Dermis microvascular lymphatic vessel endothelial cell (primary cell): ENCODE data around the gene SEPHS2. TPM values are rescaled to one million over a fixed set of nuclear protein-coding genes. Genes with fewer than 3 reads are reported as not detected.
A peak's percentile ranks its signal among the peaks of the same experiment; 100 is the strongest.
"Not testable (repeated sequence)": the region's sequence is repeated elsewhere in the genome, so short reads cannot be mapped to it uniquely, and the experiment has no call there.

ENCODE experiments used
- DNase-seq, 2 donors: peaks; one replicate each; pipeline versions ENCODE4 v3.0.0 to v3.0.0-alpha.2; 2010; ENCODE audit warnings: low read depth in 2 of 2
- total RNA-seq: library from RNA; depleted of rRNA; stranded (reverse); fragments of >200 nt; gene quantifications from 2 replicates; pipeline ENCODE4 v1.2.1, GENCODE V29; 2014

Gene SEPHS2
- total RNA-seq, result 13.6 and 24.9 TPM in 2 replicates

DNA sequence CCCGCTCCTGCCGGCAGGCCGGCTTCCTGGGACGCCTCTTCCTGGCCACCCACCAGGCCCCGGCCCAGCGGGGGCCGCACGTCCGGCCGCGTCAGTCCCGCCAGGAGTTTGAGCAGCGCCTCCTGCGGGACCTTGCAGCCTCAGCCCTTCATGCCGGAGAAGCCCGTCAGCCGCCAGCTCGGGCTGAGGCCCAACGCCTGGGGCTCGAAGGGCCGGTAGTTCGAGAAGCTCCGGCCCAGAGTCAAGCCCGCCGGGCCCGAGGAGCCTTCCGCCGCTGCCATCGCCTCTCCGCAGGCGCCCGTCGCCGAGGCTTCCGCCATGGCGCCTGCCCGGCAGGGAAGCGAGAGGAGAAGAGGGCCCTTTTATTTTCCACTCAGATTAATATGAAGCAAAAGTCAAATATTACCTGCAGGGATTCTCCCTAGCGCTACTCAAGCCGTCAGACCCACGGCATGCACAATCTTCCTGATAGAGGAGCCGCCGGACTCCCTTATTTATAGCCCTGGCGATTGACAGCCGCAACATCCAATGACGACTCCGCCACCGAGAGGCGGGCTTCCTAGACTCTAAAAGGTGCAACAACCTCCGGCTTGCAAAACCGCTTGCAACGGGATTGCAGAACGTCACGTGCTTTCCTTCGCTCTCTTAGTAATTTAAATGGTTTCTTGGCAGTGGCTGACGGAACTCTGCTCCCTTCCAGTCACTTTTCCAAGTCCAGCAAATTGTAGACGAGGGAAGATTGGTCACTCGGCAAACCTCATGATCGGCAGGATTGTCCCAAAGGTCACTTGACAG lies at the start of gene SEPHS2:
Gene SEPHS2, minus strand, starts transcription at position 467 of the 795 bp plus-strand sequence. Its CDS starts 147 bp downstream, at position 320.
- peak; percentile 96 to 98 for DNase-seq

DNA sequence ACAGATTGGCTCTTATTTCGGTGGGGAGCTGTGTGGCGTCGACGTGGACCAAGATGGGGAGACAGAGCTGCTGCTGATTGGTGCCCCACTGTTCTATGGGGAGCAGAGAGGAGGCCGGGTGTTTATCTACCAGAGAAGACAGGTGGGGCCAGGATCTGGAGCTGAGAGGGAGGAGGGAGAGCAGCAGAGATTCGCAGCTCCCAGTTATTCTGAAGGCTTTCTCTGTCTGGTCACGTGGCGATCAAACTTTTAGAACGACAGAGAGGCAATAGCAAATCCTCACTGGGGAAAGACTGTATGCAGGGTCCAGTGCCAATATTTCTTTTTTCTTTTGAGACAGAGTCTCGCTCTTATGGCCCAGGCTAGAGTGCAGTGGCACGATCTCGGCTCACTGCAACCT lies 49.0 kb upstream of the SEPHS2 start:
- no peak for DNase-seq

DNA sequence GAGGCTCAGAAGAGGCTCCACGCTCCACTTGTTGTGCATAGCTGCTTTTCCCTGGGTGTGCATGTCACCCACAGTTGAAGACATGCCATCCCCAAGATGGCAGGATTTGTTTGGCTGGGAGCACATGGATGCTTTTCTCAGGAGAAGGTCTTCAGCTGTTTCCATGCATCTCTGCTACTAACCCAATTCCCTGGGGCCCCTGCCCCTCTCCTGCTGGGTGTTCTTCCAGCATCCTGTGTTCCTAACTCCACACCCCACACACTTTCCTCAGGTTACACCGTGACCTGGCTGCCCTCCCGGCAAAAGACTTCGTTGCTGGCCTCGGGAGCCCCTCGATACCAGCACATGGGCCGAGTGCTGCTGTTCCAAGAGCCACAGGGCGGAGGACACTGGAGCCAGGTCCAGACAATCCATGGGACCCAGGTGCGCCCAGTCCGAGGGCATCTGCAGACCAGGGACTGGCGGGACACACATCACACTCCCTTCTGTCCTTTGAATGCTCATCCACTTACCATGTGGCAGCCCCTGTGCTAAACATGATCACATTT lies 48.3 kb upstream of the SEPHS2 start:
- no peak for DNase-seq

- peak in 1 of 2 donors; percentile 84 for DNase-seq
These were observed 46.2 kb upstream of the SEPHS2 start for GRCh38 chr16:30491744-30492308.

DNA sequence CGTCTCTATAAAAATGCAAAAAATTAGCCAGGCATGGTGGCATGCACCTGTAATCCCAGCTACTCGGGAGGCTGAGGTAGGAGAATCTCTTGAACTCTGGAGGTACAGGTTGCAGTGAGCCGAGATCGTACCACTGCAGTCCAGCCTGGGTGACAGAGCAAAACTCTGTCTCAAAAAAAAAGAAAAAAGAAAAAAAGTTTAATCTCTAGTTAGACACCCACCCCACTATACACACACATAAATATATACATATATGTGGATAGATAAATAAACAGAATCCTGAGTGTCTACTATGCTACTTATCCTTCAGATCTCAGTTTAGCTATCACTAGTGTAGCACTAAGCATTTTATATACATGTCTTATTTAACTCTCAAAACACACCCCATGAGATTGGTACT lies 45.6 kb upstream of the SEPHS2 start:
- no peak for DNase-seq

GRCh38 chr16:30490210-30490609 lies 44.5 kb upstream of the SEPHS2 start:
- no peak for DNase-seq

DNA sequence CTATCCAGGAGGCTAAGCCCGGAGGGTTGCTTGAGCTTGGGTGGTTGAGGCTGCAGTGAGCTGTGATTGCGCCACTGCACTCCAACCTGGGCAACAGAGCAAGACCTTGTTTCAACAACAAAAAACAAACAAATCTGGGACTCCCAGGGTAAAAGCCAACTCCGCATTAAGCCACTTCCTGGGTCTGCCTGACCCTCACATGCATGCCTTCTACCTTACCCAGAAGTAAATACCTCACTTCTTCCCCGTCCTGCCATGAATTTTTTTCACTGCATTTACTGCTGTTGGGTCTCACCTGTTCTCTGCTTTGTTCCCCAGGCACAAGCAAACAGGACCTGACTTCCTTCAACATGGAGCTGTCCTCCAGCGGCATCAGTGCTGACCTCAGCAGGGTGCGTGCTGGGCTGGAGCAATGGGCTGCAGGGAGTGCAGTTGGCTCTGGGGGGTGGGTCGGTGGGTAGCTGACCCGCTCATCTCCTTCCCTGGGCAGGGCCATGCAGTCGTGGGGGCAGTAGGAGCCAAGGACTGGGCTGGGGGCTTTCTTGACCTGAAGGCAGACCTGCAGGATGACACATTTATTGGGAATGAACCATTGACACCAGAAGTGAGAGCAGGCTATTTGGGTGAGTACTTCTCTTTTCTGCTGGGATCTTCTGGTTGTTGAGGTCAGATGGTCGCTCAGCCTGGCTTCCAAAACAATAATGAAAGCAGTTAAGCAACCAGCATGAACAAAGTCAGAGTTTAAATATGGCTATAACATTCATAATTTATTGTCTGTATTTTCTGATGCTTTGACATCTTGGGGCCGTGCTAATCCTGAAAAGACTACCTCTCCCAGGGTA lies 43.3 kb upstream of the SEPHS2 start:
- DNase-seq, result no peak

DNA sequence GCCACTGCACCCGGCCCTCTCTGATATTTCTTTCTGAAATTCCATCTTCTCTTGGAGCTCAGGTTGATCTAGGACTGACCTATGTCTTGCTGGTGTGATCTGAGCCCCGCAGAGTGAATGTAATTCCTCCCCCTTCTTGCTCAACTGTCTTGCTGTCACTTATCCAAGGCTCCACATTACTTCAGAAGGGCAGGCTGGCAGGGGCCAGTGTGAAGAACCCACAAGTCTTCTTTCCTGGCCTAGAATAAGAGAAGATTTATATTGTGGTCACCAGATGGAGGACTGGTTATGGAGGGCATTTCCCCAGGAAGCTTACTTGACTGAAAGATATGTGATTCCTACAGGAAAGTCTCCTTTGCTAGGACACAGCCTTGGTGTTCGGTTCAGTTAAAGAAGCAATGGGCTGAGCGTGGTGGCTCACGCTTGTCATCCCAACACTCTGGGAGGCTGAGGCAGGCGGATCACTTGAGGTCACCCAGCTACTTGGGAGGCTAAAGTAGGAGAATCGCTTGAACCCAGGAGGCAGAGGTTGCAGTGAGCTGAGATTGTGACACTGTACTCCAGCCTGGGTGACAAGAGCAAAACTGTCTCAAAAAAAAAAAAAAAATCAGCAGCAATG lies 40.3 kb upstream of the SEPHS2 start:
- peak in 1 of 2 donors; percentile 44 for DNase-seq

DNA sequence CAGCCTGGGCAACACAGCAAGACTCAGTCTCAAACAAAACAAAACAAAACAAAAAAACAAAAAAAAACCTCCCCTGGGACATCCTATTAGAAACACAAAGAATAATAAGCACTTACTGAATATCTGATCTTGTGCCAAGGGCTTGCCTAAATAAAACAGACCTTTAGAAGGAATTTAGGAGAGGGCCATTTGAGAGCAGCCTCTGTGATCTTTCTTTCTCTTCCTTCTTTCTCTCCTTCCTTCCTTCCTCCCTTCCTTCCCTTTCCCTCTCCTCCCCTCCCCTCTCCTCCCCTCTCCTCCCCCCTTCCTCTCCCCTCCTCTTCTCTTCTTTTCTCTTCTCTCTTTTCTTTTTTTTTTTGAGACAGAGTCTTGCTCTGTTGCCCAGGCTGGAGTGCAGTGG lies 39.2 kb upstream of the SEPHS2 start:
- DNase-seq, result no peak

DNA sequence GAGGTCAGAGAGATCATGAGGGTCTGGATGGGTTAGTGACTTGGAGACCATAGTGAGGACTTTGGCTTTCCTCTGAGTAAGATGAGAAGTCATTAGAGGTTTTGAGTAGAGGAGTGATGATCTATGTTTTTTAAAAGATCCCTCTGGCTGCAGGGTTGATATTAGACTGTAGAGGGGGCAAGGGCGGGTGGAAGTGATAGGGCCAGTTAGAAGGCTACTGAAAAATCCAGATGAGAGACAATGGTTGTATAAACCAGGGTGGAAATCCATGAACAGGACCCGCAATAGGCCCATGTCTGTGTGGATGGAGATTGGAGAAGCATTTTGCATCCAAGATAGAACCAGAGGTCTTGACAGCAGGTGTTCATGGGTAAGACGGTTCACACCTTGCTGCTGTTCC lies 36.7 kb upstream of the SEPHS2 start:
- no peak for DNase-seq

- no peak for DNase-seq
These were observed 35.7 kb upstream of the SEPHS2 start for GRCh38 chr16:30481381-30481780.

DNA sequence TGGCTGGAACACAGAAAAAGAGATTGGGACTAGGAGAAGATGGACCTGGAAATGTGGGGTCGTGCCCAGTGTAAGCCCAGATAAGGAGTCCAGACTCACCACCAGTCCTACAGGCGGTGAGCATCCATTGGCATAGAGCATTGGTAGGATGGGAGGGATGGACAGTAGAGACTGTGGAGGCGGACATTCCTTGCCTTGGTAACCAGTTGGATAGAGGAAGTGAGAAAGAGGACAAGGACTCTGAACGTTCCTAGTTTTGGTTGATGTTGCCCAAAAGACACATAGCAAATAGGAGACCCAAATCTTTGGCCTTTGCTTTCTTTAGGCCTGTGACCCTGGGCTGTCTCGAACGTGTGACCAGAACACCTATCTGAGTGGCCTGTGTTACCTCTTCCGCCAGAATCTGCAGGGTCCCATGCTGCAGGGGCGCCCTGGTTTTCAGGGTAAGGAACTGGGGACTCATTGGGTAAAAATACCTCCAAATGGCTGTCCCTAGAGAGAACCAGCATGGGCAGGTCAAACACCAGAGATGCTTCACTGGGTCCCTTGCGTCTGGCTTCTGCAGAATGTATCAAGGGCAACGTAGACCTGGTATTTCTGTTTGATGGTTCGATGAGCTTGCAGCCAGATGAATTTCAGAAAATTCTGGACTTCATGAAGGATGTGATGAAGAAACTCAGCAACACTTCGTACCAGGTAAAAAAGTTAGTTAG lies 33.2 kb upstream of the SEPHS2 start:
- no peak for DNase-seq

GRCh38 chr16:30477773-30478172 lies 32.1 kb upstream of the SEPHS2 start:
- not testable (repeated sequence) for DNase-seq

- no peak for DNase-seq
These were observed 31.3 kb upstream of the SEPHS2 start for GRCh38 chr16:30476991-30477390.

- no peak for DNase-seq
These were observed 29.0 kb upstream of the SEPHS2 start for GRCh38 chr16:30474684-30475083.

GRCh38 chr16:30474074-30474452 lies 28.4 kb upstream of the SEPHS2 start:
- no peak for DNase-seq

- DNase-seq, result no peak
These were observed 27.8 kb upstream of the SEPHS2 start for GRCh38 chr16:30473231-30474073.

DNA sequence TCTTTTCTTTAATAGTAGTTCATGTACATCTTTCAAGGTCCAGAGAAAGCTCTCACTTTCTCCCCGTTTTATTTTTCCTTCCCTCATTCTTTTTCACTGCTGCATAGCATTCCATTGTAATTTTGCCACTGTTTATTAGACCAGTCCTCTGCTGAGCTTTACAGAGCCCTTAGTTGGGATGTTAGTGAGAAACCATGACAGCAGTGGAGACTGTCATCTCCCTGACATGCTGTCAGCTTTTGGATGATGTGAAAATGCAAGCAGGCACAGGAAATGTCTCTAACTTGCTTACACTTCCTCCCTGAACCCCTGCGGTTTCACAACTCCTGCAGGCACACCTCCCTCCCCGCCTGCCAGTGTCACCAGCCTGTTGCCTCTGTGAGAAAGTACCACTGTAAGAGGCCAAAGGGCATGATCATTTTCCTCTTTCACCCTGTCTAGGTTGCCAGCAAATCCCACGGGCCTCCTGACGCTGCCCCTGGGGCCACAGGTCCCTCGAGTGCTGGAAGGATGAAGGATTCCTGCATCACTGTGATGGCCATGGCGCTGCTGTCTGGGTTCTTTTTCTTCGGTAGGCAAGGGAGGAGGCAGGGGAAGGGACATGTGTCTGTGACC lies 26.8 kb upstream of the SEPHS2 start, which contains the start of gene ITGAL:
Gene ITGAL, plus strand, starts transcription at position 415 of the 615 bp plus-strand sequence. Its CDS starts 96 bp downstream, at position 511.
- no peak for DNase-seq

DNA sequence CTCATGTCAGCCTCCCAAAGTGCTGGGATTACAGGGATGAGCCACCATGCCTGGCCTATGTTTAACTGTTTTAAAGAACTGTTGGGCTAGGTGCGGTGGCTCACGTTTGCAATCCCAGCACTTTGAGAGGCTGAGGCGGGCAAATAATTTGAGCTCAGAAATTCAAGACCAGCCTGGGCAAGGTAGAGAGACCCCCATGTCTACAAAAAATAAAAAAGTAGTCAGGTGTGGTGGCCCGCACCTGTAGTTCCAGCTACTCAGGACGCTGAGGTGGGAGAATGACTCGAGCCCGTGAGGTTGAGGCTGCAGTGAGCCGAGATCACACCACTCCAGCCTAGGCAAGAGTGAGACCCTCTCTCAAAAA lies 24.9 kb upstream of the SEPHS2 start:
- DNase-seq, result no peak

GRCh38 chr16:30470170-30470512 lies 24.5 kb upstream of the SEPHS2 start:
- no peak for DNase-seq
